GM19395 (cell line): ENCODE measurements around the gene PADI2.
"Not testable (repeated sequence)": the region's sequence is repeated elsewhere in the genome, so short reads cannot be mapped to it uniquely, and the experiment has no call there.

Source experiments
- ATAC-seq: cut with Tn5 transposase; IDR thresholded peaks from one replicate; pipeline ENCODE4 v1.9.1; 2021; ENCODE audit warnings: mild to moderate bottlenecking, moderate library complexity; ENCODE audit not compliant: unreplicated experiment

PADI2 gene

GRCh38 chr1:17086751-17087150 is 32.5 kb downstream of the PADI2 start:
- ATAC-seq = no peak

GRCh38 chr1:17084787-17085186 is 34.5 kb downstream of the PADI2 start:
- ATAC-seq = no peak

- ATAC-seq = no peak
These were observed 36.5 kb downstream of the PADI2 start for GRCh38 chr1:17082761-17083160.

GRCh38 chr1:17081439-17081838 is 37.8 kb downstream of the PADI2 start:
- ATAC-seq = no peak

DNA sequence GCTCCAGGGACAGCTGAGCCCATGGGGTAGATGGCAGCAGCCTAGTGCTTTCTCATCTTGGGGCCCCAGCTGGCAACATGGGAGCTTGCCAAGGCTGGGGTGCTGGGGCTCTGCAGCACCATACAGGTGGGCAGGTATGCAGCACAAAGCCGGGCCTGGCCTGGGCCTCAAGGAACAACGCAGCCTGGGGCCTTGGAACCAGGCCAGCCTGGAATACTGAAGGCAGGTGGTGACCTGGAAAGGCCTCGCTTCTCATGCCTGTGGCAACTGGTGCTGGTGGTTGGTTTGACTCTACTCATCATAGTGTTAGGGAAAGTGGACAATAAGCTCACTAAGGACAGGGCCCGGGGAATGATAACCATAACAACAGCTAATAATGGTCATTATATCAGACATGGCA is 38.4 kb downstream of the PADI2 start:
- no peak for ATAC-seq

DNA sequence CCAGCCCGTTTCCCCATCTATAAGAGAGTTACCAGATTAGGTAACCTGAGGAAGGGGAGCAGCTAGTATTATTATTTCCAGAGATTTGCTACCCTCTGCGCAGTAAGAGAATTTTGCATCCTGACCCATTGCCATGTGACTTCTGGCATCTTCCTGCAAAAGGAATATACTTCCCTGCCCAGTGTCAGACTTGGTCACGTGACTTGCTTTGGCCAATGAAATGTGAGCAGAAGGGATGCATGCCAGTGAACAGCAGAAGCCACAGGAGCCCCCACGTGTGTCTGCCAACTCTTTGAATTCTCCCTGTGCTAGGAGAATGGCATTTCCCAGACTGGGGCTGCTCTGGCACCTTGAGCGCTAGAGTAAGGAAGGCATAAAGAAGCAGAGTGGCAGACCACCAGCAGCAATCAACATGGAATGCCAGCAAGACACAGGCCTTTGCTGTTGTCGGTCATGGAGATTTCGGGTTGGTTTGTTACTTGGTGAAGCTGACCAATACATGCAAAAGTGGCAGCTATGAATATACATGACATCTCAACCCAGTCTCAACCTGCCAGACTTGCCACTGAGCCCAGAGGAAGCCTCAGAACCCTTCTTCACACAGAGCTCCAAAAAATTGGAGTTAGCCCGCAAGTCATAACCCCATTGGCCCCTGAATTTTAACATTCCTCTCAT is 39.0 kb downstream of the PADI2 start:
- no peak for ATAC-seq

- ATAC-seq = no peak
These were observed 40.0 kb downstream of the PADI2 start for GRCh38 chr1:17078991-17079868.

DNA sequence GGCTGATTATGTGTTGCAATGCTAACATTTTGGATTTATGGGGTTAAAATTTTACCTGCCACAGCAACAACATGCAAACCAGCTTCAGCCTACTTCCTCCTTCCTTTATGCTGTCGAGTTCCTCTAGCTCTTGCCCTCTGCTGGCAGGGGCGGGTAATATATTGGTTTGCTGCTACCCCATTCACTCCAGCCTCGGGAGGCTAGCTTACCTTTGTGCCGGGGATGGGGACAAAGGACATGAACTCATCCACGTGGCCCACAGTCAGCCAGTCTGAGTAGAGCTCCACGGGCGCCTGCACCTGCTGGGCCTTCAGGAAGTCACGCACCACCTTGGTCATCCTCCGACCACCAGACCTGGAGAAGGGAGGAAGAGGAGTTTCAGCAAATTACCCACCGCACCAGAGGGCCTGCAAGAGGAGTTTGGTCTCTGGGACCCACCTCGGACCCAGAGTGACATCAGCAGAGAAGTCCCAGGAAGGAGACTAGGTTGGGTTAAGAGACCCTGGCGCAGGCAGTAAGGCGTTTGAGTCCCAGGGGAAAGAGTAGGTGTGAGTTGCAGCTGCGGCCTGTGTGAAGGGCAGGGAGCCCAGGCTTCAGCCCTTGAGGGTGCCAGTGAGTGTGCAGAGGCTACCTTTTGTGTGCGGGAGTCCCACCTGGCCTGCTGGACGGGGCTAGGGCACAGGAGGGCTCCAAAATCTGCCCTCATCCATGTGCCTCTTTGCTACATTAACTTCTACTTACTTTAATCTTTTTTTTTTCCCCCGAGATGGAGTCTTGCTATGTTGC is 43.6 kb downstream of the PADI2 start:
- ATAC-seq = no peak

GRCh38 chr1:17071794-17072193 is 47.5 kb downstream of the PADI2 start:
- no peak for ATAC-seq

- no peak for ATAC-seq
These were observed 49.1 kb downstream of the PADI2 start for GRCh38 chr1:17070163-17070525.

GRCh38 chr1:17069452-17070162 is 49.6 kb downstream of the PADI2 start:
- no peak for ATAC-seq

GRCh38 chr1:17068789-17069188 is 50.5 kb downstream of the PADI2 start:
- ATAC-seq = no peak

- no peak for ATAC-seq
These were observed 51.6 kb downstream of the PADI2 start for GRCh38 chr1:17067465-17068240.

DNA sequence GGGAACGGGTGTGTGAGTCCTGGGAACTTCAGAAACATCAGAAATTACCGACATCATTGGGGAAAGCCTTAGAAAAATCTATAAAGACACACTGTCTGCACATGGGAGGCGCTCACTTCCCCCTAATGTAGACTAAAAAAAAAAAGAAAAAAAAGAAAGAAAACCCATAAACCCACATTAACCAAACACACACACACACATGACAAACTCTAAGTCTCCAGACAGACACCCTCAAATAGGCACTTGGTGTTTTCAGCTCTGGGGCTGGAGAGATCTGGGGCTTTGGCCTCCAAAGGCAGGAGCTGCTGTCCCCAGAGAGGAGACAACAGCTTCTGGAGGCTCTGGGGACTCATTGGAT is 52.2 kb downstream of the PADI2 start:
- ATAC-seq = no peak

DNA sequence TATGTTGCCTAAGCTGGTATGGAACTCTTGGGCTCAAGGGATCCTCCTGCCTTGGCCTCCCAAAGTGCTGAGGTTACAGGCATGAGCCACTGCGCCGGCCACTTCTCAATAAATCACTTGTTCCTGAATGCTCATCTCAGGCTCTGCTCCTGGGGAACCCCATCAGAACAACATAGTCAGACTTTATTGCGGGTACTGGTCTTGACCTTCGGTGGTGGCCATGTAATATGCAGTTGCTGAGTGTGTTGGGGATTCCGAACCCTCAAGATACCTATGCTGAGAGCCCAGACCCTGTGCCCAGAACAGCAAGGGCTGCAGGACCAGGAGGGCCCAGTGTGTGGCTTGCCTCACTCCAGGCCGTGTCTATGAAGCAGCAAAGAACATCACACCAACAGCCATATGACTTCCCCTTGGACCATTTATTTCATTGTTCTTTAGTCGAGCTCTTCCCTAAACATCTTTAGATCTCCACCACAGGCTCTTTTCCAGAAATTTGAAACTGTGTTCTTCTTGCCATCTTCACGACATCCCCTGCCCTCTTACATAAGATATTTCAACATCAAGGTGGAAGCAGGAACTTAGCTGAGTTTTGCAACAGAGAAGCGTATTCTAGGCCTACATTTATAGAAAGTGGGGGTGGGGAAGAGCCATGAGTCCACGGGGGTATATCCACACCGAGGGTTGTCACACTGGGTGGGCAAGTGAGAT is 52.7 kb downstream of the PADI2 start:
- no peak for ATAC-seq

- no peak for ATAC-seq
These were observed 53.6 kb downstream of the PADI2 start for GRCh38 chr1:17065666-17066065.

DNA sequence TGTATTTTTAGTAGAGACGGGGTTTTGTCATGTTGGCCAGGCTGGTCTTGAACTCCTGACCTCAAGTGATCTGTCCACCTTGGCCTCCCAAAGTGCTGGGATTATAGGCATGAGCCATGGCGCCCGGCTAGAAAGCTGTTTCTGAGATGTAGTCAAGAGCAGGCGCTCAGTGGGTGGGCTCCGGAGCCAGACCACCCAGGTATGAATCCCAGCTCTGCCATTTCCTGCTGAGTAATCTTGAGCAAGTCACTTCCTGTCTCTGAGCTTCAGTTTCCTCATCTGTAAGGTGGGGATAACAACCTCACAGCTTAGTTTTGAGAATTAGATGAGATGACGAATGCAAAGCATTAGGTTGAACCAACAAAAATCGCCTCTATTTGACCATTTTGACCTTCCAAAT is 56.5 kb downstream of the PADI2 start:
- ATAC-seq = not testable (repeated sequence)

- ATAC-seq = no peak
These were observed 57.4 kb downstream of the PADI2 start for GRCh38 chr1:17061892-17062291.

DNA sequence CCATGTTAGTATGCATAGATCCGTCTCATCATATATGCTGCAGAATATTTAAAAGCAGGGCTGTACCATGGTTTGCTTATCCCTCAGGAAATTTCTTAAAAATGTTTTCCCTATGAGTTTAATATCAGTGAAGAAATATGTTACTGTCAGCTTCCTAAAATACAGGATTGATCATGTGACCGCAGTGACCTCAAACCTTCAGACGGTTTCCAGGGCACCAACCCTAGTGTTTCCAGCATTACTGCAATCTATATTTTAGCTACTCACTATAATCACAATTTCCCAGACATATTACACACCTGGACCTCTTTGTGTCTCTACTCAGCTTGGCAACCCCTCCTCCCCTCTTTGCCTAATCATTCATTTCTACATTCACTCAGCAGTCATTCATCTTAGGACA is 57.8 kb downstream of the PADI2 start:
- no peak for ATAC-seq

GRCh38 chr1:17060306-17060749 is 58.9 kb downstream of the PADI2 start:
- ATAC-seq = no peak
